ENCODE measurements around the gene USP48. TPM values are rescaled to one million over a fixed set of nuclear protein-coding genes. Genes with fewer than 3 reads are reported as not detected.

USP48 gene
- total RNA-seq, 2 donors from 2014 or later = 129 to 143 TPM

DNA sequence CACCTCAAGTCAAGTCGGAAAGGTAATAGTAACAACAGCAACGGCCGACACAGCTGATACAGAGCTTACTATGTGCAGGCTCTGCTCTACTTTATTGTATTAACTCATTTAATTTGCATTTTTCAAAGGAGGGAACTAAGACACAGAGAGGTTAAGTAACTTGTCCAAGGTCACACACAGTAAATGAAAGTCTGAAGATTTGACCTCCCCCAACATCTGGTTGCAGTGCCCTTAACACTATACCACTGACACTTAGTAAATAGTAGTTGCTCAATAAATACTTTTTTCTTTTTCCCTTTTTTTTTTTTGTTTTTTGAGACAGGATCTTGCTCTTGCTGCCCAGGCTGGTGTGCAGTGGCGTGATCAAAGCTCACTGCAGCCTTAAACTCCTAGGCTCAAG lies 153.0 kb downstream of the USP48 start:
- Mint-ChIP-seq H3K36me3 (ENCODE audit: insufficient read depth in 2 of 2) (no peaks in the 10 kb centered on the region), H3K9me3 (no peaks in the 10 kb centered on the region), H3K27me3 (ENCODE audit: low read depth) (peaks cover 12% of the 10 kb centered on the region), H3K4me3 (no peak overlapping the region), H3K4me1 (ENCODE audit: low read depth) (no peaks in the 10 kb centered on the region), H3K27ac (no peak overlapping the region)
- ATAC-seq (replicated peaks in 1 of 2) = no peak
- DNase-seq = no peak

GRCh38 chr1:21628798-21629393 lies 154.1 kb downstream of the USP48 start:
- Mint-ChIP-seq H3K9me3 (no peaks in the 10 kb centered on the region), H3K27me3 (ENCODE audit: low read depth) (peaks cover 12% of the 10 kb centered on the region), H3K4me1 (ENCODE audit: low read depth) (no peaks in the 10 kb centered on the region), H3K36me3 (ENCODE audit: insufficient read depth in 2 of 2) (no peaks in the 10 kb centered on the region), H3K4me3 (no peak overlapping the region), H3K27ac (no peak overlapping the region)
- no peak for DNase-seq
- ATAC-seq (replicated peaks in 1 of 2) = no peak

Other genes starting within 250 kb of the USP48 start
- 1 to 10 TPM; 1.2 to 2.4 TPM for gene RAP1GAP, start 113.8 kb downstream of the USP48 start, total RNA-seq
- under 1 TPM; 0.05 to 0.07 TPM for gene LDLRAD2, start 29.1 kb upstream of the USP48 start, total RNA-seq
- 10 to 100 TPM in 1 of 2 donors, 1 to 10 TPM in 1; 4.4 to 11.5 TPM for gene HSPG2, start 154.2 kb upstream of the USP48 start, total RNA-seq
- not detected for gene CELA3B, start 193.9 kb upstream of the USP48 start, total RNA-seq
- not detected for gene CELA3A, start 218.5 kb upstream of the USP48 start, total RNA-seq

Measured in activated T-cell treated with anti-CD3 and anti-CD28 coated beads, Interleukin-2, amount 50 U/mL, for 72 hours (primary cell).